ENCODE results near the gene PEPD. TPM values are rescaled to one million over a fixed set of nuclear protein-coding genes. Genes with fewer than 3 reads are reported as not detected.

PEPD gene
- total RNA-seq, 2 experiments from 2014 or later, result 17.5 to 23.0 TPM

GRCh38 chr19:33401683-33402420 lies 119.7 kb downstream of the PEPD start:
- Mint-ChIP-seq H3K27ac (no peak overlapping the region), H3K36me3 (ENCODE audit: low read depth) (no peaks in the 10 kb centered on the region), H3K27me3 (no peaks in the 10 kb centered on the region), H3K9me3 (no peaks in the 10 kb centered on the region), H3K4me3 (no peak overlapping the region), H3K4me1 (ENCODE audit: low read depth) (no peaks in the 10 kb centered on the region)
- Histone ChIP-seq H3K4me3 (ENCODE audit: low read length) (no peak overlapping the region), H3K36me3 (ENCODE audit: insufficient read depth, low read length) (no peaks in the 10 kb centered on the region), H3K27ac (ENCODE audit: low read depth in 1 of 2, low read length in 2 of 2) (no peak overlapping the region), H3K27me3 (ENCODE audit: control insufficient read depth in 1 of 2, insufficient read depth in 2 of 2, low read length in 2 of 2) (no peaks in the 10 kb centered on the region), H3K9me3 (ENCODE audit: control insufficient read depth in 1 of 2, insufficient read depth in 1 of 2, low read length in 2 of 2) (no peaks in the 10 kb centered on the region), H3K4me1 (ENCODE audit: insufficient read depth, low read length) (no peaks in the 10 kb centered on the region)
- intact Hi-C loops (cut with DNase I, micrococcal nuclease), result no loop called here
- CTCF ChIA-PET, result no interaction called here
- no peak for ATAC-seq (ENCODE audit: poor library complexity)
- no peak for TF ChIP-seq CTCF (IDR thresholded peaks at IDR 0.05)
- no peak for DNase-seq
- POLR2A ChIA-PET, result no interaction called here

GRCh38 chr19:33400856-33401682 lies 120.5 kb downstream of the PEPD start:
- H3K27ac ChIP-seq (ENCODE audit: low read depth in 1 of 2, low read length in 2 of 2), result no peak overlapping the region
- H3K36me3 ChIP-seq (ENCODE audit: insufficient read depth, low read length), result no peaks in the 10 kb centered on the region
- Mint-ChIP-seq H3K27me3 (no peaks in the 10 kb centered on the region), H3K4me3 (no peak overlapping the region), H3K36me3 (ENCODE audit: low read depth) (no peaks in the 10 kb centered on the region), H3K27ac (no peak overlapping the region), H3K9me3 (no peaks in the 10 kb centered on the region), H3K4me1 (ENCODE audit: low read depth) (no peaks in the 10 kb centered on the region)
- intact Hi-C loops (cut with DNase I, micrococcal nuclease), result no loop called here
- DNase-seq (no peak), ATAC-seq (ENCODE audit: poor library complexity) (no peak)
- POLR2A ChIA-PET, result no interaction called here
- no peak overlapping the region for H3K4me3 ChIP-seq (ENCODE audit: low read length)
- H3K4me1 ChIP-seq (ENCODE audit: insufficient read depth, low read length), result no peaks in the 10 kb centered on the region
- CTCF ChIA-PET, result no interaction called here
- H3K9me3 ChIP-seq (ENCODE audit: control insufficient read depth in 1 of 2, insufficient read depth in 1 of 2, low read length in 2 of 2), result no peaks in the 10 kb centered on the region
- TF ChIP-seq CTCF (IDR thresholded peaks at IDR 0.05), result no peak
- no peaks in the 10 kb centered on the region for H3K27me3 ChIP-seq (ENCODE audit: control insufficient read depth in 1 of 2, insufficient read depth in 2 of 2, low read length in 2 of 2)

- H3K27me3 ChIP-seq (ENCODE audit: control insufficient read depth in 1 of 2, insufficient read depth in 2 of 2, low read length in 2 of 2), result no peaks in the 10 kb centered on the region
- H3K4me3 Mint-ChIP-seq, result no peak overlapping the region
- H3K4me1 ChIP-seq (ENCODE audit: insufficient read depth, low read length), result no peaks in the 10 kb centered on the region
- H3K27me3 Mint-ChIP-seq, result no peaks in the 10 kb centered on the region
- H3K27ac Mint-ChIP-seq, result no peak overlapping the region
- no peak for ATAC-seq (ENCODE audit: poor library complexity)
- no peak for TF ChIP-seq CTCF (IDR thresholded peaks at IDR 0.05)
- no peak overlapping the region for H3K27ac ChIP-seq (ENCODE audit: low read depth in 1 of 2, low read length in 2 of 2)
- H3K9me3 Mint-ChIP-seq, result no peaks in the 10 kb centered on the region
- H3K4me1 Mint-ChIP-seq (ENCODE audit: low read depth), result no peaks in the 10 kb centered on the region
- H3K36me3 Mint-ChIP-seq (ENCODE audit: low read depth), result no peaks in the 10 kb centered on the region
- no peaks in the 10 kb centered on the region for H3K9me3 ChIP-seq (ENCODE audit: control insufficient read depth in 1 of 2, insufficient read depth in 1 of 2, low read length in 2 of 2)
- no peaks in the 10 kb centered on the region for H3K36me3 ChIP-seq (ENCODE audit: insufficient read depth, low read length)
- ChIA-PET CTCF (no interaction called here), POLR2A (interaction anchor here (0.9 kb wide), 1 partner anchor 26 kb away, joined by 4 read pairs; the partner anchor contains the start of gene CEBPG)
- intact Hi-C loops (cut with DNase I, micrococcal nuclease), result no loop called here
- no peak for DNase-seq
- H3K4me3 ChIP-seq (ENCODE audit: low read length), result no peak overlapping the region
These were observed 121.6 kb downstream of the PEPD start for GRCh38 chr19:33399745-33400681.

Data from CD4-positive, alpha-beta T cell (primary cell).